ENCODE results near the gene SEPTIN7.
A peak's percentile ranks its signal among the peaks of the same experiment; 100 is the strongest.

SEPTIN7 gene

GRCh38 chr7:35785250-35785649, 15.6 kb upstream of the SEPTIN7 start:
- DNase-seq (ENCODE audit: low read depth in 2 of 2, low spot score in 1 of 2), result no peak

- DNase-seq (ENCODE audit: low read depth in 2 of 2, low spot score in 1 of 2), result no peak
Measured at GRCh38 chr7:35787925-35788324, 12.9 kb upstream of the SEPTIN7 start.

- no peak for DNase-seq (ENCODE audit: low read depth in 2 of 2, low spot score in 1 of 2)
Measured at GRCh38 chr7:35792472-35792871, 8.4 kb upstream of the SEPTIN7 start.

GRCh38 chr7:35792873-35793489, 7.9 kb upstream of the SEPTIN7 start:
- no peak for DNase-seq (ENCODE audit: low read depth in 2 of 2, low spot score in 1 of 2)

GRCh38 chr7:35797311-35797710, 3.5 kb upstream of the SEPTIN7 start:
- no peak for DNase-seq (ENCODE audit: low read depth in 2 of 2, low spot score in 1 of 2)

GRCh38 chr7:35799846-35800717, 775 bp upstream of the SEPTIN7 start:
- peak in 1 of 2 donors; percentile 65 for DNase-seq (ENCODE audit: low read depth in 2 of 2, low spot score in 1 of 2)

- peak; percentile 45 to 62 for DNase-seq (ENCODE audit: low read depth in 2 of 2, low spot score in 1 of 2)
Measured at GRCh38 chr7:35801392-35802101, 690 bp downstream of the SEPTIN7 start.

GRCh38 chr7:35802102-35802466, 1.2 kb downstream of the SEPTIN7 start:
- no peak for DNase-seq (ENCODE audit: low read depth in 2 of 2, low spot score in 1 of 2)

- DNase-seq (ENCODE audit: low read depth in 2 of 2, low spot score in 1 of 2), result peak in 1 of 2 donors; percentile 12
Measured at GRCh38 chr7:35802649-35803048, 1.8 kb downstream of the SEPTIN7 start.

- no peak for DNase-seq (ENCODE audit: low read depth in 2 of 2, low spot score in 1 of 2)
Measured at GRCh38 chr7:35804231-35804970, 3.5 kb downstream of the SEPTIN7 start.

- DNase-seq (ENCODE audit: low read depth in 2 of 2, low spot score in 1 of 2), result no peak
Measured at GRCh38 chr7:35805876-35806275, 5.0 kb downstream of the SEPTIN7 start.

GRCh38 chr7:35816514-35816913, 15.7 kb downstream of the SEPTIN7 start:
- DNase-seq (ENCODE audit: low read depth in 2 of 2, low spot score in 1 of 2), result no peak

GRCh38 chr7:35817181-35817580, 16.3 kb downstream of the SEPTIN7 start:
- no peak for DNase-seq (ENCODE audit: low read depth in 2 of 2, low spot score in 1 of 2)

- no peak for DNase-seq (ENCODE audit: low read depth in 2 of 2, low spot score in 1 of 2)
Measured at GRCh38 chr7:35817930-35818329, 17.1 kb downstream of the SEPTIN7 start.

GRCh38 chr7:35818513-35818912, 17.7 kb downstream of the SEPTIN7 start:
- no peak for DNase-seq (ENCODE audit: low read depth in 2 of 2, low spot score in 1 of 2)

GRCh38 chr7:35819310-35819709, 18.5 kb downstream of the SEPTIN7 start:
- no peak for DNase-seq (ENCODE audit: low read depth in 2 of 2, low spot score in 1 of 2)

GRCh38 chr7:35819954-35820703, 19.3 kb downstream of the SEPTIN7 start:
- DNase-seq (ENCODE audit: low read depth in 2 of 2, low spot score in 1 of 2), result no peak

- DNase-seq (ENCODE audit: low read depth in 2 of 2, low spot score in 1 of 2), result no peak
Measured at GRCh38 chr7:35820858-35821257, 20.0 kb downstream of the SEPTIN7 start.

- no peak for DNase-seq (ENCODE audit: low read depth in 2 of 2, low spot score in 1 of 2)
Measured at GRCh38 chr7:35823440-35823839, 22.6 kb downstream of the SEPTIN7 start.

GRCh38 chr7:35825974-35826373, 25.1 kb downstream of the SEPTIN7 start:
- no peak for DNase-seq (ENCODE audit: low read depth in 2 of 2, low spot score in 1 of 2)

- DNase-seq (ENCODE audit: low read depth in 2 of 2, low spot score in 1 of 2), result no peak
Measured at GRCh38 chr7:35826751-35827150, 25.9 kb downstream of the SEPTIN7 start.

Data from stimulated activated CD8-positive, alpha-beta memory T cell treated with anti-CD3 and anti-CD28 coated beads, Interleukin-4, amount 100 ng/mL, for 4 hours (primary cell).